ENCODE results near the gene DNAAF8.
"Not testable (repeated sequence)": the region's sequence is repeated elsewhere in the genome, so short reads cannot be mapped to it uniquely, and the experiment has no call there.

Gene DNAAF8

GRCh38 chr16:4775005-4775404, 40.7 kb downstream of the DNAAF8 start:
- DNase-seq (ENCODE audit: low read depth): no peak
- TF ChIP-seq CTCF (conservative IDR thresholded peaks at IDR 0.05; ENCODE audit: low read depth, low read length): no peak
- no peak overlapping the region for H3K4me3 ChIP-seq (ENCODE audit: low read length)

GRCh38 chr16:4776141-4776705, 41.9 kb downstream of the DNAAF8 start:
- TF ChIP-seq CTCF (conservative IDR thresholded peaks at IDR 0.05; ENCODE audit: low read depth, low read length): no peak
- no peak for DNase-seq (ENCODE audit: low read depth)
- no peak overlapping the region for H3K4me3 ChIP-seq (ENCODE audit: low read length)

- TF ChIP-seq CTCF (conservative IDR thresholded peaks at IDR 0.05; ENCODE audit: low read depth, low read length): no peak
- no peak overlapping the region for H3K4me3 ChIP-seq (ENCODE audit: low read length)
- no peak for DNase-seq (ENCODE audit: low read depth)
Measured at GRCh38 chr16:4777339-4778049, 43.2 kb downstream of the DNAAF8 start.

GRCh38 chr16:4778050-4778392, 43.7 kb downstream of the DNAAF8 start:
- no peak overlapping the region for H3K4me3 ChIP-seq (ENCODE audit: low read length)
- TF ChIP-seq CTCF (conservative IDR thresholded peaks at IDR 0.05; ENCODE audit: low read depth, low read length): no peak
- no peak for DNase-seq (ENCODE audit: low read depth)

GRCh38 chr16:4780235-4780634, 45.9 kb downstream of the DNAAF8 start:
- TF ChIP-seq CTCF (conservative IDR thresholded peaks at IDR 0.05; ENCODE audit: low read depth, low read length): no peak
- H3K4me3 ChIP-seq (ENCODE audit: low read length): no peak overlapping the region
- no peak for DNase-seq (ENCODE audit: low read depth)

GRCh38 chr16:4783251-4783950, 49.1 kb downstream of the DNAAF8 start:
- DNase-seq (ENCODE audit: low read depth): no peak
- H3K4me3 ChIP-seq (ENCODE audit: low read length): no peak overlapping the region
- no peak for TF ChIP-seq CTCF (conservative IDR thresholded peaks at IDR 0.05; ENCODE audit: low read depth, low read length)

- H3K4me3 ChIP-seq (ENCODE audit: low read length): no peak overlapping the region
- TF ChIP-seq CTCF (conservative IDR thresholded peaks at IDR 0.05; ENCODE audit: low read depth, low read length): no peak
- DNase-seq (ENCODE audit: low read depth): no peak
Measured at GRCh38 chr16:4783951-4784336, 49.6 kb downstream of the DNAAF8 start.

- not testable (repeated sequence) for DNase-seq (ENCODE audit: low read depth); H3K4me3 ChIP-seq (ENCODE audit: low read length)
Measured at GRCh38 chr16:4784444-4784987, 50.2 kb downstream of the DNAAF8 start.

All from retinal pigment epithelial cell (primary cell).